NCI-H446 (cell line): ENCODE data around the gene OXNAD1.

Experiments used
- DNase-seq, 2 experiments: peaks; one replicate each; lab custom pipeline; 2025; lab: John Stamatoyannopoulos, UW

The OXNAD1 gene

GRCh38 chr3:16329036-16329825 lies 64.2 kb downstream of the OXNAD1 start:
- DNase-seq, result no peak

- no peak for DNase-seq
Observed at GRCh38 chr3:16329826-16330129, 64.8 kb downstream of the OXNAD1 start.

- DNase-seq, result no peak
Observed at GRCh38 chr3:16330351-16330750, 65.3 kb downstream of the OXNAD1 start.

GRCh38 chr3:16331319-16331883 lies 66.4 kb downstream of the OXNAD1 start:
- DNase-seq, result no peak

- DNase-seq, result no peak
Observed at GRCh38 chr3:16332904-16333426, 68.0 kb downstream of the OXNAD1 start.

GRCh38 chr3:16334909-16335308 lies 69.9 kb downstream of the OXNAD1 start:
- DNase-seq, result no peak

GRCh38 chr3:16335333-16335732 lies 70.3 kb downstream of the OXNAD1 start:
- DNase-seq, result no peak

GRCh38 chr3:16335772-16336645 lies 71.0 kb downstream of the OXNAD1 start:
- no peak for DNase-seq

- no peak for DNase-seq
Observed at GRCh38 chr3:16336825-16337224, 71.8 kb downstream of the OXNAD1 start.

GRCh38 chr3:16337856-16338540 lies 73.0 kb downstream of the OXNAD1 start:
- no peak for DNase-seq

GRCh38 chr3:16338999-16339398 lies 74.0 kb downstream of the OXNAD1 start:
- DNase-seq, result no peak

GRCh38 chr3:16343101-16343500 lies 78.1 kb downstream of the OXNAD1 start:
- no peak for DNase-seq

- DNase-seq, result no peak
Observed at GRCh38 chr3:16346413-16347081, 81.5 kb downstream of the OXNAD1 start.

- no peak for DNase-seq
Observed at GRCh38 chr3:16347548-16347947, 82.5 kb downstream of the OXNAD1 start.

- peak in 1 of 2 experiments; percentile 45 for DNase-seq
Observed at GRCh38 chr3:16349986-16350596, 85.1 kb downstream of the OXNAD1 start.

GRCh38 chr3:16350597-16351318 lies 85.7 kb downstream of the OXNAD1 start:
- peak in 1 of 2 experiments; percentile 21 for DNase-seq

GRCh38 chr3:16352428-16352827 lies 87.4 kb downstream of the OXNAD1 start:
- DNase-seq, result no peak

- no peak for DNase-seq
Observed at GRCh38 chr3:16354291-16354690, 89.3 kb downstream of the OXNAD1 start.
